Testis (tissue), 2 donors: Measurements from ENCODE around the gene CDK2AP2.

ENCODE experiments used
- POLR2A ChIP-seq: fragments of 450-650 bp; IDR thresholded peaks from one replicate; pipeline ENCODE4 v1.6.1; 2017; ENCODE audit warnings: antibody characterized with exemption, mild to moderate bottlenecking, moderate library complexity
- TF ChIP-seq, protein P1 (sequence below), 3 experiments: fragments of 450-650 bp in 2 of 3; fragments of 200-600 bp in 1 of 3; sonication (generic) in 1 of 3; IDR thresholded peaks; one replicate each; pipeline ENCODE4 v1.5.1; 2016 to 2019; ENCODE audit warnings: antibody characterized with exemption in 3 of 3, mild to moderate bottlenecking in 2 of 3, moderate library complexity in 1 of 3

GRCh38 chr11:67492069-67492727 is 15.8 kb downstream of the CDK2AP2 start:
- TF ChIP-seq POLR2A = no peak
- TF ChIP-seq, protein P1, sequence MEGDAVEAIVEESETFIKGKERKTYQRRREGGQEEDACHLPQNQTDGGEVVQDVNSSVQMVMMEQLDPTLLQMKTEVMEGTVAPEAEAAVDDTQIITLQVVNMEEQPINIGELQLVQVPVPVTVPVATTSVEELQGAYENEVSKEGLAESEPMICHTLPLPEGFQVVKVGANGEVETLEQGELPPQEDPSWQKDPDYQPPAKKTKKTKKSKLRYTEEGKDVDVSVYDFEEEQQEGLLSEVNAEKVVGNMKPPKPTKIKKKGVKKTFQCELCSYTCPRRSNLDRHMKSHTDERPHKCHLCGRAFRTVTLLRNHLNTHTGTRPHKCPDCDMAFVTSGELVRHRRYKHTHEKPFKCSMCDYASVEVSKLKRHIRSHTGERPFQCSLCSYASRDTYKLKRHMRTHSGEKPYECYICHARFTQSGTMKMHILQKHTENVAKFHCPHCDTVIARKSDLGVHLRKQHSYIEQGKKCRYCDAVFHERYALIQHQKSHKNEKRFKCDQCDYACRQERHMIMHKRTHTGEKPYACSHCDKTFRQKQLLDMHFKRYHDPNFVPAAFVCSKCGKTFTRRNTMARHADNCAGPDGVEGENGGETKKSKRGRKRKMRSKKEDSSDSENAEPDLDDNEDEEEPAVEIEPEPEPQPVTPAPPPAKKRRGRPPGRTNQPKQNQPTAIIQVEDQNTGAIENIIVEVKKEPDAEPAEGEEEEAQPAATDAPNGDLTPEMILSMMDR (IDR thresholded peaks at IDR 0.05) = no peak
